ENCODE measurements around the gene ARL5C.

ARL5C gene, protein sequence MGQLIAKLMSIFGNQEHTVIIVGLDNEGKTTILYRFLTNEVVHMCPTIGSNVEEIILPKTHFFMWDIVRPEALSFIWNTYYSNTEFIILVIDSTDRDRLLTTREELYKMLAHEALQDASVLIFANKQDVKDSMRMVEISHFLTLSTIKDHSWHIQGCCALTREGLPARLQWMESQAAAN

DNA sequence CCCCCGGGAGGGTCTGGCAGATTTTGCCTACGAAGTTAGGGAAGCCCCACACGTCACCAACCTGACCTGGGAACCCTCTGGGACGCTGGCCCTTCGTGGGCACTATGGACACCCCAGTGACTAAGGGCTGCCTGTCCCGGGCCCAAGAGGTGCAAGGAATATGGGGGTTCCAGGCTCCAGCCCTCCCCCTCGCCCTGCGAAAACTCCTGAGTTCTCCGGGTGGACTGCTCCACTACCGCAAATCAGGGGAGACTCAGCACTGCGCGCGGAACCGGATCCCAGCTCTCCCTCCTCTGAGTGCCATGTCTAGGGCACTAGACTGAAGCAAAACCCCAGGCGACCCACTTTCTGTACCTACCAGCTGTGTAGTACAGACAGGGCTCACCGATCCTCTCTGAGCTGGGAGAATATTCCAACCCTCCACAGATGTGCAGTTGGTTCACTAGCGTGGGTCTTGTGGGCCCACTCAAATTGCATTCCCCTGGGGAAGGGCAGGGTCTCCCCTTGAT, at the start of gene ARL5C:
Gene ARL5C (minus strand): TSS at position 321 of the 509 bp plus-strand sequence. CDS start 401 bp downstream, outside the sequence.
- no peak for DNase-seq

DNA sequence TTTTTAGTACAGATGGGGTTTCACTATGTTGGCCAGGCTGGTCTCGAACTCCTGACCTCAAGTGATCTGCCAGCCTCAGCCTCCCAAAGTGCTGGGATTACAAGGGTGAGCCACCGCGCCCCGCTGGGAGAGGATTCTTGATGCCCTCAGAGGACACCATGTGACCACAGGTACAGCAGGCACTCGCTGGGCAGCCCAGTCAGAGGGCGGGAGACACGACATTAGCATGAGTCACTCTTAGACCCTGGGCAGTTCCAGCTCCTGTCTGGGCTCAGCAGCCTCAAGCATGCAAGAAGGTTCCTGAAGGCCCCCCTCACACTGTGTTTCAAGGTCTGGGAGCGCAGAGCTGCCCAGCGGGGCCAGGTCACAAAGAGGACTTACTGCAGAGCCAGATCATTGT, 47.9 kb upstream of the ARL5C start:
- no peak for DNase-seq

DNA sequence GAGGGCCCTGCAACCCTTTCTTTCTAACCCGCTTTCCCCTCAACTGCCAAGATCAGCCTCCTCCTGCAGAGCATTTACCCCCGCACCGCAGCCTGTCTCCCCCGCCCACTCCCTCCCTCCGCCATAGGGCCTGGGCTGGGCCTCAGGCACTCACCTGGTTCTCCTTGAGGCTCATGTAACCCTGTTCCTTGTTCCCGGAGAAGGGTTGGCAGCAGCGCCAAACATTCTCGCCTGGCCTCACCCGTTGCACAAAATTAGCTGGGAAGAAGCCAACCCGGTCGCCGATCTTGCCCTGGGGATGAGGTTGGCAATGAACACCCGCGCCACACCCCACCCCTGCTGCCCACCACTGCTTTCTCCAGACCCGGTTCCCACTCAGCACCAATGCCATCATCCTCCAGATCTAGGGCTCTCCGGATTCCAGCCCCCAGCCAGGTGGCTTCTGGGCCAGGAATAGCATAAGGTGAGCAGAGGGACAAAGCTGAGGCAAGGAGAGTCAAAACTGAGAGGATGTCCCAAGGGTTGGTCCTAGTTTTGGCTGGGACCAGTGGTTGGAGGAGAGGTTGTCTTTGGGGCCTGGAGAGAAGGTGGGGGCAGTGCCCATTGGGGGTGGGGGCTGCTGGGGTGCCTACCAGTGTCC, 47.0 kb upstream of the ARL5C start:
- DNase-seq, result no peak

DNA sequence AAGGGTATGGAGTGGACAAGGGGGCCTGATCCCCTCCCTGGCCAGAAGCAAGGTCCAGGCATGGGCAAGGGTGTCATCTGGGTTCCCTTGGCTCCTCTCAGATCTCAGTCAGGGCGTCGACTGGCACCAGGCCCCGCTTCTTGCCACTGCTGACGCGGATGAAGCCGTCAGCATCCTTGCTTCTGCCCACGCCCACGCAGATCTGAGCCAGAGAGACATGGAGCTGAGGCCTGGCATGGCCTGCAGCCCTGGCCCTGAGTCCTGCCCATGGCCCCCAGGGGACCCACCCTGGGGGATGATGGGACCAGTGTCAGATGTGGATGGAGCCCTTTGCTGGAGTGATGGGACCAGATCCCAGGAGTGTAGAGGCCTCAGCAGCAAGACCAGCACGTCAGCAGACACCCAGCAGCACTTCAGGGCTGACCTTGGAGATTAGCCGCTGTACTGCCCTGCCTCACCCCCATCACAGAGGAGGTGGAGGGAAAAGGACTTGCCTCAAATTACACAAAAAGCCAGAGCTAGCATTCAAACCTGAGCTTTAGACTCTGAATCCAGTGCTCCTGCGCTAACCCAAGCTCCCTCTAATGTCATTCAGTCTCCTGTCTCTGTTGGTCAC, 46.3 kb upstream of the ARL5C start:
- DNase-seq, result no peak

DNA sequence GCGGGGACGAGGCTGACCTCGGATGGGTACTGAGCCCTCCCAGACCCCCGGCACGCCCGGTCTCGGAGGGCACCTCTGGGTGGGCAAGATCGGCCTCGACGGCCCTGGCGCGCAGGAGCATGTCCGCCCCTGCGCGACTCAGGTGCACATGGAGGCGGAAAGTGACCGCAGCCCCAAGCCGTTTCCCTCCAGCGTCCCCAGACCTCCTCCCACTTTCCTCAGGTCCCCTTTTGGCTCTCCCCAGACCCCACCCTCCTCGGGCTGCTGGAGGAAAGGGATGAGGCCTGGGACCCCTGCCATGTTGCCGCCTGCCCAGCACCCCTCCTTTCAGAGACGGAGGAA, 44.1 kb upstream of the ARL5C start:
- DNase-seq, result no peak

DNA sequence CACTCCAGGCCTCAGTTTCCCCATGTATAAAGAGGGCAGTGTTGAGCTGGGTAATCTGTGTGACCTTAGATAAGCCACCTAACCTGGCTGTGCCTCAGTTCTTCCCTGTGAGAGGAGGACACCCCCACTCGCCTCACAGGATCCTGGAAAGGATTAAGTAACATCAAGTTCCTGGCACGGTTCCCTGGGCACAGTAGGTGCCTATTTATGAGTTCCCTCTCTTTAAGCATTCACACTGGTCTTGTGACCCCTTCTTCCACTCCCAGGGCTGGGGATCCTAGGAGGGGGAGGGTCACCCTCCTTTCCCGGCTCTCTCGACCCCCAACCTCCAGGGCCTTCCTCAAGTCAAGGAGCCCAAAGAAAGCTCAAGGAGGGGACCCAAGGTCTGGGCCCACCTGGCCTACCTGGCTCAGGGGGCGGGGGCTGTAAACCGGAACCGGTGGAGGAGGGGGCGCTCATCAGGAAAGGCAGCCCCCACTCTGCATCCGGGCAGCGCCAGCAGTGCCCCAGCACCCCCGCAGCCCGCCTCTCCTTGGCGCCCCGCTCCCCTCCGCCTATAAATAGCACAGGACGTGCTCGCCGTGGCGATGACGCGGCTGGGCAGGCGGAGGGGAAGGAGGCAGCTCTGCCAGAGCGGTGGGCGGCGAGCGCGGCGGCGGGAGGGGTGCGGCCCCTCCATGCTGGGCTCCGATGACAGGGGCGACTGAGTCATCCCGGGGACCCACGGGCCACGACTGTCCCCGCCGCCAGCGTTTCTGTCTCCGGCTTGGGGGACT, 43.5 kb upstream of the ARL5C start:
- DNase-seq, result peak; percentile 54

DNA sequence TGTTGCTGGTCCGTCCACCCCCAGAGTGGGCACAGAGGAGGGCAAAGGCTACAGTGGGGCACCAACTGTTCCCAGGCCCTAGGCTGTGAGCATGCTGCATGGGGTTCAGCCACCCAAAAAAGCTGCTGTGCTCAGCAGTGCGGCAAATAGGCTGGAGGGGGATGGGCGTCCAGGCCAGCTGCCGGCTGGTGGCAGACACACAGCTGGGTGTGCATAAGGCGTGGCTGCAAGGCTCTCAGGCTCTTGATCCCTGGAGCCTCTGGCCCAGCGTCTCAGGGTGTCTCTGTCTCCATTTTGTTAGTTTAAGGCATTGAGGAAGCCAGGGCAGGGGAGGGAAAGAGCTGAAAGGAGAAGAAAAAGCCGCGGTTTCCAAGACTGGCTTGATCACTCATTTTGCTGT, 42.9 kb upstream of the ARL5C start:
- no peak for DNase-seq

DNA sequence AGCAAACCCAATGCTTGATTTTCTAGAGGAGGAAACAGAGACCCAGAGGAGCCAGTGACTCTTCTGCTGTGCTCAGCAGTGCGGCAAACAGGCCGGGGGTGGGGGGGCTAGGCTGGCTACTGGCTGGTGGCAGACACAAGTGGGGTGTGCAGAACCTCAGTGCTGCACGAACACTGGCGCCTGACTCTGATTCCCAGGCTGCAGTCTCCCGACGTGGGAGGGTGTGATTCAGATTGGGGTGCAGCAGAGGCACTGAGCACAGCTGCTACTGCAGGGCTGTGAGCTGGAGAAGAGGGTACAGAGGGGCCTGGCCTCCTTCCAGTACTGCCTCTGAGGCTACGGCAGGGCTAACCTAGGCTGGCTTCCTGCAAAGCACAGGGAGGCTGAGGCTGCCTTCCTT, 42.2 kb upstream of the ARL5C start:
- DNase-seq, result no peak

DNA sequence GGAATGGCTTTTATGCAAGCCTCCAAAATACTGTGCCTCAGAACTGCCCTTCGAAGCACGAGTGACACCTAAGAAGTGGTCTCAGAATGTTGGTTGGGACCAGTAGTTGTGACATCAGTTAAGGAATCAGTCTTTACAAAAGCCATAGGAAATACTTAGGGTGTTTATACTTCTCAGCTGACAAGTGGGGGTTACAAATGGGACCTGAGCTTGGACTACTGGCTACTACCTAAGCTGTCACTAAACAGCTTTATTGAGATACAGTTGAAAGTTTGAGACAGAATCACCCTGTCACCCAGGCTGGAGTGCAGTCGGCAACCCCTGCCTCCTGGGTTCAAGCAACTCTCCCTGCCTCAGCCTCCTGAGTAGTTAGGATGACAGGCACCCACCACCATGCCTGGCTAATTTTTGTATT, 39.2 kb upstream of the ARL5C start:
- DNase-seq, result no peak

DNA sequence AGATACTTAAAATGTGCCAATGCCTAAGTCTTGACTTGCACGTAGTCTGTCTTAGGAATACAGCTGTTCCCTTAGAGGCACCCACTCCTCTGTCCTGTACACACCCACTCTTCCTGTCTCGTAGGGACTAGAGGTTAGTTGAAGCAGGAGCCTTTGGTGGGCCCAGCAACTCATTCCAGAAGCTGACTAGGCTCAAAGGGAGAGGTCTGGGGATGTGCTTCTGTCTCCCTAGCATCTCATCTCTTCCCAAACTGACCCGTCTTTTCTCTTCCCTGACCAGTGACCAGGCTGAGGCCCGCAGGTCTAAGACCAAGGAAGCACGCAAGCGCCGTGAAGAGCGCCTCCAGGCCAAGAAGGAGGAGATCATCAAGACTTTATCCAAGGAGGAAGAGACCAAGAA, 38.3 kb upstream of the ARL5C start:
- no peak for DNase-seq

DNA sequence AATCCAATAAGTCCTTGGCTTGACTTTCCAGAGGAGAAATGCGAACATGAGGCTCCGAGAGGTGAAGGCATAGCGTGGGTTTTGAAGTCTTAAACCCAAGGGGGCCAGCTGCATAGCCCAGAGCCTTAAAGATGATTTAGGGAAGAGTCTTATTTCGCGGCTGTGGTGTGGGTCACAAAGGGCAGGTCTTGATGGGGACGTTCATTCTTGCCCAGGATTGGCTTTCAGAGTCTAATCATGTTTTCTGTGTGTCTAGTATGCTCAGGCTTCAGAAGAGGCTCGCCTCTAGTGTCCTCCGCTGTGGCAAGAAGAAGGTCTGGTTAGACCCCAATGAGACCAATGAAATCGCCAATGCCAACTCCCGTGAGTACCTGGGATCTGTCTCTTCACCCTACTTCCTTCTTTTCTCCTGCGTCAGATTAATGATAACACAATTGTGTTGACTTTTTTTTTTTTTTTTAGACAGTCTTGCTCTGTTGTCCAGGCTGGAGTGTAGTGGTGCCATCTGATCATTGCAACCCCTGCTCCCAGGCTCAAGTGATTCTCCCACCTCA, 35.1 kb upstream of the ARL5C start:
- no peak for DNase-seq

DNA sequence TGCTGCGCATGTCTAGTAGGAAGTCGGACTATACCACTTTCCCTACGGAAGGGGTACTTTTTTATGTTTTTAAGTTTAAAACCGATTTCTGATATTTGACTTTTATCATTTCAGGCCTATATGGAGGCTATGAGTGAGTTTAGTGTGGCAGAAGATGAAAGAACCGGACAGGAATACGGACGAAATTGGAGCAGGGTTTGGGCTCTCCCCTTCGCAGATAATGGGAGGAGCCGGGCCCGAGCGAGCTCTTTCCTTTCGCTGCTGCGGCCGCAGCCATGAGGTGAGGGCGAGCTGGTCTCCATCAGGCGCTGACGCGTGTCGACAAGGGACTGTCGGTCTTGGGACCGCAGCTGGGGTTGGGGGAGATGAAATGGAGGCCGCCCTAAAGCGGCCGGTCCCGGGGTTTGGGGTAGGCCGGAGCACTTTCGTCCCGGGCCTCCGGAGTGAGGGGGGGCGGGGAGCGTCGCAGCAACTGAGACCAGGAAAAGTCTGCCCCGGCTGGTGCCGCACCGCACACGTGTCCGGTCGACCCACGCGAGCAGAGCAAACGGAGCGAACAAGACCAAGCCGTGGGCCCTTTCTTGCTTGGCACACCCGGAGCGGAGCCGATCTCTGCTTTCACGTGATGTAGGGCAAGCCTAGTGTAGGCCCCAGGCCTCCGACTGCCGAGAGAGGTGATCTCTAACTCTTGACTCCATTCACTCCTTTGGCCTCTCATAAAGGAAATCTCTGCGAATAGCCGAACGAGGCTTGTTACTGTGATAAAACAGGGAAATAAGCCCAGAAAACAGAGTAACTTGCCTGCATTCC, 34.3 kb upstream of the ARL5C start, which contains the start of gene RPL19:
Gene RPL19 (plus strand): TSS at position 214 of the 810 bp plus-strand sequence. CDS start 62 bp downstream, at position 276.
- DNase-seq, result no peak

DNA sequence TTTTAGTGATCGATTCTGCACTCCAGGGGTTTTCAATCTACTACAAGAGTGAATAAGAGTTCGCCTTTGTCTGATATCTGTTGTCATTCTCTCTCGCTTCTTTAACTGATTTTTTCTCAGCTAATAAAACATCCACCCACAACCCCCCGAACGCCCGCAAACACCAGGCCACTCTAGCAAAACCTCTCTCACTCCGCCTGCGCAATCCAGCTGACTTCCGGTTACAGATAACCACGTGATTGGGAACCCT, 33.8 kb upstream of the ARL5C start:
- DNase-seq, result peak; percentile 91

DNA sequence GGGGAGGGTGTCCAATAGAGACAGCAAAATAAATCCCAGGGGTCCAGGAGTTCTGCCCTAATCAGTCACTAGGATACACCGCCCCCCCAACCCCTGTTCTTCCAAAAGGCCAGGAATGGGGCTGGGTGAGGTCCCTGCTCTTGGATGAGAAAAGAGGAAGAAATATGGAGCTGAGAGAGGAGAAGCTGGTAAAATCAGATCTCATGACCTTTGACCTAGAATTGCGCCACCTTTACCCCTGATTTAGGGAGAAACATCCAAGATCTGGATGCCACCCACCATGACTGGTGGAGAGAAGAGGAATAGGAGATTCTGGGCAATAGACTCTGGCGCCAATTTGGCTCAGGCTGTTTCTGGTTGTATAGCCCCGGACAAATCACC, 32.2 kb upstream of the ARL5C start:
- no peak for DNase-seq

DNA sequence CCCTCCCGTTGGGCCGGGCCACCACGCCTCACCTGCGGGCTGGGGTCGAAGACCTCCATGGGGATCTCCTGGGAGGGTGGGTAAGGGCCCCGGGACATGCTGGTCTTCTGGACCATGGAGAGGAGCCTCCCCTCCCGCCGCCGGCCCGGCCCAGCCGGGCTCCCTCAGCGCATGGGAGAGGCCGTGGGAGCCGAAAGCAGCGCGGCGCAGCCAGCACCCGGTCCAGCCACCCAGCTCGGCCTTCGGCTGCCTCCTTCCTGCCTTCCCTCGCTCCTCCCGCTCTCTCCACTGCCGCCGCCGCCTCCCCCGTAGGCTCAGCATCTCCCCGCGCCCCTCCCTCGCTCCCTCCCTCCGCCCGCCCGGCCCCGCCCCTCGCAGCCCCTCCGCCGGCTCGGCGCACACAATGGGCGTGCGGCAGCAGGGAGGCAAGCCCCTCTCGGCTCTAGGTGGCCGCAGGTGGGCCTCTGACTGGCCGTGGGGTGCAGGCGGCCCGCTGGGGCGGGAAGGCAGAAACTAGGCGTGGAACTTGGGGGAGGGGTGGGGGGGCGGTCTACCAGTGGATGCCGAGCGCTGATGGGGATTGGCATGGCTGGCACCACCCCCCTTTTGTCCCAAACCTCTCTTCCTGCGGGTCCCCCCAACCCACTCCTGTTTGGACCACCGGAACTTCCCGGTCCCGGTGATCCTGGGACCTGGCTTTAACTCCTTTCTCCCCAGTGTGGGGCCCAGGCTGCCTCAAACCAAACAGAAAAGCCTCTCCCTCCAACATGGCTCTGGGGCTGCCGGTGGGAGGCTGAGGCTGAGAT, 31.6 kb upstream of the ARL5C start, which contains the start of gene CACNB1:
Gene CACNB1 (minus strand): TSS at position 290 of the 806 bp plus-strand sequence. CDS start 174 bp downstream, at position 116.
- DNase-seq, result peak; percentile 53

DNA sequence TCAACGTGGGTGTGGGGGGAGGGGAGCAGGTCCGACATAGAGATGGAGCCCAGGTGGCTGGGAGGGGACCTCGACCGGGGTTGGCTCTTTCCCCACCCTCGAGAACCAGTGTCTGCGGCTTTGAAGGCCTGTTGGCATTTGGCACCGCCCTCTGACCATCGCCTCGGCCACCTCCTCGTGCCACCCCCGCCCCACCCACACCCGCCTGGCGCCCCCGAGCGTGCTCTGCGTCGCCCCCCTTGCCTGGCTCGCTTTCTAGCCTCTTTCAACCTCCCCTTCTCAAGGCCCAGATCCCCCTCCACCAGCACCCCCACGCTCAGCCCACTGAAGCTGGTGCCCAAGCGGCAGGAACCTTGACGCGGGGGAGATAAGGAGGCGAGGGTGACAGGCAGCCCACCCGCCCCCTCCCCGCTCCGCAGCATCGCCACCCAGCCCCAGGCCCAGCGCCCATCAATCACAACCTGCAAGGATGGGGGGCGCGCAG, 30.9 kb upstream of the ARL5C start:
- DNase-seq, result no peak

DNA sequence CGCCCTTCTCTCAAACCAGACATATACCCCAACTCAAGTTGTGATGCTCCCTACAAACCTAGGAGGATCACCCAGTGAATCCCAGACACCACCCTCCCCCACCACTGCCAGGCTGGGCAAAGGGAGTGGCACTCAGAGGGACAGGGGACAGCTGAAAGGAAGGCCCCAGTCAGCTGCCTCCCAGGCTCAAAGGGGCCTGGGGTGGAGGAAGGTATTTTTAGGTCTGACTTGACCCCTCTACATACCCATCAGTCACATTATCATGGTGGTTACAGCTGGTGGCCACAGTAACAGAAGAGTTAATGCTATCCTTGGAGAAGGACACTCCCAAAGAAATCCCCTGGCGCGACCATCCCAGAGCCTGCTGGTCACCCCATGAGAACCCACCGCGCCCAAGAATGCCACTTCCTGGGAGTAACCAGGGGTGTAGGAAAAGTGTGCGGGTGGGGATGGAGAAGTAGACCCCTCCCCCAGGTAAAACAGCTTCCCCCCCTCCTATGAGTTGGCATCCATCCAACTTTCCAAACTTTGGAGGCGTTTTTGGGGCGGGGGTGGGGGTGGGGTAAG, 30.4 kb upstream of the ARL5C start:
- DNase-seq, result no peak

DNA sequence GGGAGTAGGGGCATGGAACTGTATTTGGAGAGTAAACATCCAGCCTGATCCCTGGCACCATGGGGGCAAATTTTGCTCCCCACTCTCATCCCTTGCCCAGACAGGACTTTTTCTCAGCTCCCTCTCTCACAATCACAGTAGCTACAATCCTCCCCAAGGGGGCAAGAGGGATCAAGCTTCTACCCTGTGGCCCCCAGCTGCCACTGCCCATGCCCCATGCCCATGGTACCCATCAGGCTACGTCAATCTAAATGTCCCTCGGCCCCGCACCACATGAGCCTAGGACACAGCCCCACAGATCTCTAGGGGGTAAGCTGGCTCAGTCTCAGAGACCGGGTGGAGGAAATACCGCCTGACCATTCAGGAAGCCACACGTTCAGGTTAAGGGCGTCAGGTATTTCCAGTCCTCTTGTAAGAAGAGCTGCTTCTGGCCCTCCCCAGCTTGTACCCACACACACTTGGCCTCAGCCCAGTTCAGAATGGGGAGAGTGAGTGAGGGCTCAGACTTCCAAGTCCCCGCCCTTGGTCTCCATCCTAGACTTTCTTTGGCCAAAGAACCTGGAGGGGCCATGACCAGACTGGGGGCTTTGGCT, 29.7 kb upstream of the ARL5C start:
- DNase-seq, result peak; percentile 26

DNA sequence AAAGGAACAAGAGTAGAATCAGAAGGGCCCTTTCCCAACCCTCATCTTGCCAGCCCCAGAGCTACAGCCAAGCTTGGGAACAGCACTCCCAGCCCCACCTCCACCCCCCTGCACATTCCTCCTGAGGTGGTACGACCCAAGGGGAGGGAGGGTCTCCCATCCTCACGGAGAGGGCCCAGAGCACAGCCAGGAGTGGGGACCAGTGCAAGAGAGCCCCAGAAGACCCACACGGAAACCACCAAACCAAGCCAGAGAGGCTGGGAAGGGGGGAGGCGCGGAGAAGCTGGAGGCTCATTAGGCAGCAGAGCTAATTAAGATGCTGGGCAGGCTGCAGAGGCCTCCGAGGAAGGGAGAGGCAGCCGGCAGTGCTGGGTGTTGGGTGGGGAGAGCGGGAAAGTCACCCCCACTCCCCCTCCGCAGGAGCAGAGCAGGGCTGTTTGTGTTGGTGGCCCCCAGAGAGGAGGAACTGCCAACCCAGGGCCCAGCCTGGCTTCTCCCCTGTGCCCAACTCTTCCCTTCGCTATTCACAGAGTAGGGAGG, 29.1 kb upstream of the ARL5C start:
- no peak for DNase-seq

All from CD4-positive, alpha-beta T cell treated with Interleukin-4 for 4 hours (primary cell).